Epidermal melanocyte (primary cell): ENCODE results near the gene SHISA9.
"Not testable (repeated sequence)": the region's sequence is repeated elsewhere in the genome, so short reads cannot be mapped to it uniquely, and the experiment has no call there.

Source experiments
- DNase-seq: peaks from one replicate; pipeline ENCODE4 v3.0.0; 2011; ENCODE audit warnings: low spot score; ENCODE audit not compliant: insufficient read length

The SHISA9 gene

DNA sequence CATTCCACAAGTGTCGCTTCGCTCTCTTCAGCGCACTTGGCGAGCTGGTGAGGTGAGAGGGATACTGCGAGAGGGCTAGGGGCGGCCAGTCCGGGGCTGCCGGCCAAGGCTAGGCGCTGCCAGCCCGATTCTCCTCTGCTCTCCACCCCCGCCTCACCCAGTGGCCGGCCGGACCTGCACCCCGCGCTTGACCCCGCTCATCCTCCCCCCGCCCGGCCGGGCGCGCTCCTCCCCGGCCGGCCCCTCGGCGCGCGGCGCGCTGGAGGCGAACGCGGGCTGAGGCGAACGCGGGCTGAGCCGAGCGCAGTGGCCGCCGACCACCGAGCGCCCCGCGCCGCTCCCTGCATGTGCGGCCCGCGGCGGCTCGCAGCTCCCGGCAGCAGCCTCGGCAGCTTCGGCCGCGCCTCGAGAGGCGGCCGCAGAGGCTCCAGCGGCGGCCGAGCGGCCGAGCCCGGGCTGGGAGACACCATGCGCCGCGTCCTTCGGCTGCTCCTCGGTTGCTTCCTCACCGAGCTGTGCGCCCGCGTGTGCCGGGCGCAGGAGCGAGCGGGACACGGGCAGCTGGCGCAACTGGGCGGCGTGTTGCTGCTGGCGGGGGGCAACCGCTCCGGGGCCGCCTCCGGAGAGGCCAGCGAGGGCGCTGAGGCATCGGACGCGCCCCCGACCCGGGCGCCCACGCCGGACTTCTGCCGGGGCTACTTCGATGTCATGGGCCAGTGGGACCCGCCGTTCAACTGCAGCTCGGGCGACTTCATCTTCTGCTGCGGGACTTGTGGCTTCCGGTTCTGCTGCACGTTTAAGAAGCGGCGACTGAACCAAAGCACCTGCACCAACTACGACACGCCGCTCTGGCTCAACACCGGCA lies at the start of gene SHISA9:
SHISA9 (plus strand) TSS at position 2 of the 865 bp plus-strand sequence.
- DNase-seq, result no peak

- no peak for DNase-seq
These were observed 47.4 kb upstream of the SHISA9 start for GRCh38 chr16:12853972-12854371.

DNA sequence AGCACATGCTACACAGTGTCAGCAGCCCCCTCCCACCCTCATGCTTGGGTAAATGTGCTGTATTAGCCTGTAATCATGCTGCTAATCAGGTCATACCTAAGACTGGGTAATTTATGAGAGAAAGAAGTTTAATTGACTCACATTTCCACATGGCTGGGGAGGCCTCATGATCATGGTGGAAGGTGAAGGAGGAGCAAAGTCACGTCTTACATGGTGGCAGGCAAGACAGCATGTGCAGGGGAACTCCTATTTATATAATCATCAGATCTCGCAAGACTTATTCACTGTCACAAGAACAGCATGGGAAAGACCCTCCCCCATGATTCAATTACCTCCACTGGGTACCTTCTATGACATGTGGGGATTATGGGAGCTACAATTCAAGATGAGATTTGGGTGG lies 44.0 kb upstream of the SHISA9 start:
- DNase-seq, result not testable (repeated sequence)

DNA sequence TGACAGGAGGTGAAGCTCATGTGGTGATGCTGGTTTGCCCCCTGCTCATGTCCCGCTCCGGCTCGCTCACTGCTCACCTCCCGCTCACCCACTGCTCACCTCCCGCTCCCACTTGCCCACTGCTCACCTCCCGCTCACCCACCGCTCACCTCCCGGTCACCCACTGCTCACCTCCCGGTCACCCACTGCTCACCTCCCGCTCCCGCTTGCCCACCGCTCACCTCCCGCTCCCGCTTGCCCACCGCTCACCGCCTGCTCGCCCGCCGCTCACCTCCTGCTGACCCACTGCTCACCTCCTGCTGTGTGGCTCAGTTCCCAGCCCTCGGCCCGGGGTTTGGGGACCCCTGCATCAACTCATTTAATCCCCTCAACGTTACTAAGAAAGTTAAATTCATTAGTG lies 39.1 kb upstream of the SHISA9 start:
- no peak for DNase-seq

- no peak for DNase-seq
These were observed 38.5 kb upstream of the SHISA9 start for GRCh38 chr16:12862941-12863340.

- no peak for DNase-seq
These were observed 34.3 kb upstream of the SHISA9 start for GRCh38 chr16:12866981-12867551.

- no peak for DNase-seq
These were observed 33.2 kb upstream of the SHISA9 start for GRCh38 chr16:12868169-12868568.

- no peak for DNase-seq
These were observed 32.6 kb upstream of the SHISA9 start for GRCh38 chr16:12868788-12869187.

DNA sequence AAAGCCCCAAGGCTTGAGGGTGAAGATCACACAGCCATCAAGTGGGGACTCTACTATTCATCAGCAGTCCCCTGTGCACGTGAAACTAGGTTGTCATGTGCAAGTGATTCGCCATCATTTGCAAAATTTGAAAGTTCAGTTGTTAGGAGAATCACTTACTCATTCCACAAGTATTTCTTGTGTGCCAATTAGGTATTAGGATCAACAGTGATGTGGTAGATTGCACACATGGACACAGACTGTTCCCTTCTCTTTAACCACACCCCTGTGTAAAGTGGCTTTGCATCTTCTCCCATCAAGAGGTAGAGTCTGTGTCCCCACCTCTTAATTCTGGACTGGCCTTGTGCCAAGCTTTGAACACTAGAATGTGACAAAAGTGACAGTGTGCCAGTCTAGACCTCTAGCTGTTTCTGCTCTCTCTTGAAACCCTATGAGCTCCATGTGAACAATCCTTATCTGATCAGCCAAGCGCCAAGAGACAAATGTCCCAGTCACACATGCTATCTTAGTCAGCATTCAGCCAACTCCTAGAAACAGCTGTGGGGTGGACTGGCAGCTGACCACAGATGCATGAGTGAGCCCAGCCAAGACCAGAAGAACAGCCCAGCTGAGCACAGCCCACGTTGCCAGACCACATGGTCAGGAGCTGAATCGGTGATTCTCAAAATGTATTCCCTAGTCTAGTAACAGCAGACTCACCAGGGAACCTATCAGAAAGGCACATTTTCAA lies 31.5 kb upstream of the SHISA9 start:
- no peak for DNase-seq

- DNase-seq, result no peak
These were observed 29.6 kb upstream of the SHISA9 start for GRCh38 chr16:12871784-12872183.

DNA sequence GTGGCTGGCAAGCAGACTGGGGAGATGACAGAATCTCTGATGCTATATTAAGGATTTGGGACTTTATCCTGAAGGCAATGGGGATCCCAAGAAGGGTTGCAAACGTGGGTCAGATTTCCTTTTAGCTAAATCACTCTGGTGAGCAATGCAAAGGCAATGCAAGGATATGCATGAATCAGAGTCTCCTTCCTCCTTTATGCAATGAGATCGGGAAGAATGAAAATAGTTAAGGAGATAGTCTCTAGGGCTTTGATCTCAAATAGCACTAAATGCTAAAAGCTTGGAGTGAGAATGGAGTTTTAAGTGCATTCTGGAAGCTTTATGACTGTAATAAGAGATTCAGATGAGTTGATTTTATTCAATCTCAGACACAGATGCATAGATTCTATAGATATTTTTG lies 27.2 kb upstream of the SHISA9 start:
- DNase-seq, result no peak

- DNase-seq, result no peak
These were observed 24.6 kb upstream of the SHISA9 start for GRCh38 chr16:12876778-12877177.

GRCh38 chr16:12878973-12879372 lies 22.4 kb upstream of the SHISA9 start:
- no peak for DNase-seq

DNA sequence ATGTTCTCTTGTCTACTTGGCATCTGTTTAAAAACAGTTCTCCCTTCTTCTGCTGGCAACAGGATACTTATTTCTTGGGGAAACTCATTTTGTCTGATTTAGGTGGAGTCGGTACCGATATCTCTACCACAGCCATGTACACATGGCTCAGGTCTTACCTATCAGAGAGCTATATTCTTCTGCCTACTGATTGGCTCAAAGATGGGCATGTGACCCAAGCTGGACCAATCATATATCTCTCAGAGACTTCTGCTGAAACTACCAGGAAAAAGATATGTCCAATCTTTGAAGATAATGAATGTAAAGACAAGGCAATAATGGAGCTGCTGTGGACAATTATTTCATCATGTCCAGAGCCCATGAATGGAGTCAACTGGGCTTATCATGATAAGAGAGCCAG lies 21.6 kb upstream of the SHISA9 start:
- DNase-seq, result no peak

DNA sequence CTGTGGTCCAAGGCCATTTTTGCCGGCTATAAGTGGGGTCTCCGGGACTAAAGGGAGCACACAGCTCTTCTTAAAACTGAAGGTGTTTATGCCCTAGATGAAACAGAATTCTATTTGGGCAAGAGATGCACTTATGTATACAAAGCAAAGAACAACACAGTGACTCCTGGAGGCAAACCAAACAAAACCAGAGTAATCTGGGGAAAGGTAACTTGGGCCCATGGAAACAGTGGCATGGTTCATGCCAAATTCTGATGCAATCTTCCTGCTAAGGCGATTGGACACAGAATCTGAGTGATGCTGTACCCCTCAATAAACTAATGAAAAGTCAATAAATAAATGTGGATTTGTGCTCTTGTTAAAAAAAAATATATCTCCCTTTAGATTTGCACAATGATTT lies 20.2 kb upstream of the SHISA9 start:
- DNase-seq, result no peak

GRCh38 chr16:12881740-12882139 lies 19.7 kb upstream of the SHISA9 start:
- DNase-seq, result no peak

DNA sequence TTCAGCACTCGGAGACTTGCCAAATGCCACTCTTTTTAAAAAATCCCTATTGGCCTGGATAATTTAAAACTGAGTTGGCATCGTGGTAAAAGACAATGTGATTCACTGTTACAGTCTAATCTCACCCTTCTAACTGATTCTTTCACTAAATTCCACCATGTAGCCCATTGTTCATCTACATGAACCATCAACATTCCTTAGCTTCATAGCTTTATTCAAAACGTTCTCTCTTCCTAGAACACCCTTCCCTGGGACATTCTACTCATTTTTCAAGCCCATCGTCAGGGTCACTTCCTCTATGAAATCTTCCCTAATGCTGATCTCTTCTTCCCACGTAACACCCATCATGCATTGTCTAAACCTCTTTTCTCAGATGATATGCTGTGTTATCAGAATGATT lies 15.7 kb upstream of the SHISA9 start:
- DNase-seq, result no peak

DNA sequence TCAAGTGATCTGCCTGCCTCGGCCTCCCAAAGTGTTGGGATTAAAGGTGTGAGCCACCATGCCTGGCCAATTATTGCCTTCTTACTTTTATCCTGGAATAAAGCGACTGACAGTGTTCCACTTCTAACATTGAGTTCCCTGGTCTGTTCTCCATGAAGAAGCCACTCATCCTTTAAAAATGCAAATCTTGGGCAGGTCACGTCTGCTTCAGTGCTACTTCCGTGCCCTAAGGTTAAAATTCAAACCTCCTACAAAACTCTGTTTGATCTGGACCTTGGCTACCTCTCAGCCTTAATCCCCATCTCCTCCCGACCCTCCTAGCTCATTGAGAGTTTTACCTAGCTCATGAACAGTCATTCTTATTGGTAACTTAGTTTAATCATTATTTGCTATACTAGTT lies 9.6 kb upstream of the SHISA9 start:
- DNase-seq, result no peak

DNA sequence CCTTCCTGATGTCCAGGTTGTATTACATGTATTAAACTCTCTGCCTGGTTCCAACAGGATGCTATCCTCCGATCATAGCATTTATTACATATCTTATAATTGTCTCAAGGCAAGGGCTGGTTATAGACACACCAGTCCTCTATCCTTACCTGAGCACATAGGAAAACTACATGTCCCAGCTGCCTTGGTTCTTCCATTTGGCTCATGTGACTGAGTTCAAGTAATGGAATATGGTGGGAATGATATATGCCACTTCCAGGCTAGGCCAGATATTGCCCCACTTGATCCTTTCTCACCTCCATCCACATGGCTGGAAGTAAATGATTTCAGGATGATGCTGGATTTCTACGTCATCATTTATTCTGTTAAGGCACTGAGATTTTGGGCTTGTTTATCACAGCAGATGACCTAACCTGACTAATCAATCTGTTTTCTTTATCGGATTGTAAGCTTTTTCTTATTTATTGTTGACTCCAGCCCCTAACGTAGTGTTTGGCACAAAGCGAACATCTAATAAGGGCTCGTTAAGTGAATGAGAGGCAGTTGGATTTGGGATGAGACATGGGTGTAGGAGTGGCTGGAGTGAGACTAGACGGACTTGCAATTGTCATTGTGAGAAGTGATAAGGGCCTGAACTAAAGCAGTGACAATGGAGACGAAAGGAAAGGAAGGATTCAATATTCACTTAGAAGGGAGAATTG lies 8.2 kb upstream of the SHISA9 start:
- DNase-seq, result no peak

DNA sequence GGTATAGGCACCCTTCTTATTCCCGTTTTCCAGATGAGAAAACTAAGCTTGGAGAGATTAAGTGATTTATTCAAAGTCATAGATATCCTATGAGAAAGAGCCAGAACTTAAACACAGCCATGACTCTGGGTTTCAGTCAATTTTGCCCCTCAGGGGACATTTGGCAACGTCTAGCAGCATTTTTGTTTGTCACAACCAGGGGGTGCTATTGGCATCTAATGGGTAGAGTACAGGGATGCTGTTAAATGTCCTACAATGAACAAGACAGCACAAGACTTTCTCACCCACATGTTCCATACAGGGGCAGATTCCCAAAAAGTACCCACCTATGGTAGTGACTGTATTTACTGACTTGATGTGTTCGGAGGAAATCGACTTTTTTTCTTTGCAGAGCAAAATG lies 4.8 kb upstream of the SHISA9 start:
- no peak for DNase-seq

DNA sequence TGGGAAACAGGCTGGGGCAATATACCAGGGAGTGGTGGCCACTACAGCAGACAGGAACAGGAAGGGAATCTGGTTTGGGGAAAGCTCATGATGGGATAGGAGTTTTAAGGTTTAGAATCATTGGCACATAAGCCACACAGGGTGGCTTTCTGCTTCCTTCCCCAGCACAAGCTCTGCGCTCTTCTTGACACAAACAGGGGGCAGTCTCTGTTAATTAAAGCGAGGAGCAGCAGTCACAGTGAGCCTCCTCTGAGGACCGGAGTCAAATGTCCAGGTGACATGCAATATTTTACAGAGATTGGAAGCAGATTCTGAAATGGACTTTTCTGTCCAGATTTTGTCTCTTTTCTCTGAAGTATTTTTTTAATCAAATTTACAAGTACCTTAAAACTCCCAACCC lies 2.8 kb upstream of the SHISA9 start:
- DNase-seq, result no peak
